Neural progenitor cell (in vitro differentiated cells): Measurements from ENCODE around the gene CCND2. TPM values are rescaled to one million over a fixed set of nuclear protein-coding genes. Genes with fewer than 3 reads are reported as not detected.

ENCODE experiments used
- DNase-seq: peaks from one replicate; pipeline ENCODE4 v3.0.0-alpha.2; 2016; ENCODE audit warnings: low spot score
- H2AFZ ChIP-seq: fragments of 200-600 bp; sonication (generic); replicated peaks from 2 replicates; pipeline ENCODE4 v1.6.1; 2016; ENCODE audit warnings: antibody characterized with exemption
- H3F3A ChIP-seq: fragments of 200-600 bp; sonication (generic); 2 replicates; pipeline ENCODE4 v1.6.1; 2016; ENCODE audit warnings: antibody characterized with exemption, low read depth
- H3K27ac ChIP-seq: fragments of 200-600 bp; sonication (generic); 2 replicates; pipeline ENCODE4 v1.5.1; 2016; ENCODE audit warnings: mild to moderate bottlenecking
- H3K27me3 ChIP-seq: fragments of 200-600 bp; sonication (generic); 2 replicates; pipeline ENCODE4 v1.6.1; 2016; ENCODE audit warnings: mild to moderate bottlenecking, moderate library complexity
- H3K36me3 ChIP-seq: fragments of 200-600 bp; sonication (generic); 2 replicates; pipeline ENCODE4 v1.5.1; 2016
- H3K4me1 ChIP-seq: fragments of 200-600 bp; sonication (generic); 2 replicates; pipeline ENCODE4 v1.6.1; 2016; ENCODE audit warnings: mixed run types
- H3K4me2 ChIP-seq: fragments of 200-600 bp; sonication (generic); 2 replicates; pipeline ENCODE4 v1.6.1; 2016
- H3K4me3 ChIP-seq: fragments of 200-600 bp; sonication (generic); 2 replicates; pipeline ENCODE4 v1.5.1; 2016
- H3K79me2 ChIP-seq: fragments of 200-600 bp; sonication (generic); 2 replicates; pipeline ENCODE4 v1.6.1; 2016; ENCODE audit warnings: low read depth
- H3K9ac ChIP-seq: fragments of 200-600 bp; sonication (generic); 2 replicates; pipeline ENCODE4 v1.6.1; 2016
- H3K9me3 ChIP-seq: fragments of 200-600 bp; sonication (generic); 2 replicates; pipeline ENCODE4 v1.5.1; 2016; ENCODE audit warnings: low read depth
- H4K20me1 ChIP-seq: fragments of 200-600 bp; sonication (generic); 2 replicates; pipeline ENCODE4 v1.6.1; 2016; ENCODE audit warnings: low read depth
- H3K27ac Mint-ChIP-seq: 3 replicates; pipeline ENCODE4 v1.8.0; 2021; ENCODE audit warnings: mixed read lengths
- H3K27me3 Mint-ChIP-seq: 2 replicates; pipeline ENCODE4 v1.8.0; 2022; ENCODE audit warnings: low read depth, mild to moderate bottlenecking, inconsistent platforms, moderate library complexity, mixed read lengths; ENCODE audit not compliant: insufficient read depth
- H3K36me3 Mint-ChIP-seq: 3 replicates; pipeline ENCODE4 v1.8.0; 2021; ENCODE audit warnings: mixed read lengths
- H3K4me1 Mint-ChIP-seq: 3 replicates; pipeline ENCODE4 v1.8.0; 2021; ENCODE audit warnings: mixed read lengths
- H3K4me3 Mint-ChIP-seq: 3 replicates; pipeline ENCODE4 v1.8.0; 2021; ENCODE audit warnings: mild to moderate bottlenecking, moderate library complexity, mixed read lengths
- H3K9me3 Mint-ChIP-seq: 3 replicates; pipeline ENCODE4 v1.8.0; 2020; ENCODE audit warnings: mixed read lengths
- EZH2 ChIP-seq: fragments of 200-600 bp; sonication (generic); IDR thresholded peaks from 2 replicates; pipeline ENCODE4 v1.6.1; 2017; ENCODE audit warnings: antibody characterized with exemption, mild to moderate bottlenecking, moderate library complexity
- EZH2phosphoT487 ChIP-seq: fragments of 200-600 bp; sonication (generic); IDR thresholded peaks from 2 replicates; pipeline ENCODE4 v1.6.1; 2017; ENCODE audit warnings: antibody characterized with exemption
- total RNA-seq: library from RNA; depleted of rRNA; stranded (reverse); fragments of >200 nt; gene quantifications from 2 replicates; pipeline ENCODE4 v1.2.3, GENCODE V29; 2015; ENCODE audit warnings: low replicate concordance
- TF ChIP-seq, protein P1 (sequence below): fragments of 200-600 bp; sonication (generic); IDR thresholded peaks from 2 replicates; pipeline ENCODE4 v1.5.1; 2017; ENCODE audit warnings: antibody characterized with exemption, mild to moderate bottlenecking

CCND2 gene
- total RNA-seq, 1 donor from 2014 or later, result 95.8 TPM

DNA sequence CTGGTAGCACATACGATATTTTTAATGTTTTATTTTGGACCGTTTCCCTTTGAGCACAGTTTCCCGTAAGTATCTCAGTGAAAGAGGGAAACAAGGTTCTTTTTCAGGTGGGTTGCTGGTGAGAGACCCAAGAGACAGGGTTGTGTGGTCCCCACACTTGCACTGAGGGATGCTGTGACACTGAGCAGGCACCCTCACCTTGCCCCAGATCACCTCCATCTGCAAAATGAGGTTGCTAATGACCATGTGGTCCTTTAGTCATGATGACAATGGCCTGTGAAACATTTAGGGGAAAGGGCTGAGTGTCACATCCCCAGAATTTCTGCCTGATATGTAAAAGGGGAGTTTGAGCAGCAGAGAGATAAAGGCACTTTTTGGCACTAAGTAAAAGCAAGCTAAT is 4.3 kb downstream of the CCND2 start:
- Histone ChIP-seq H3K9ac (no peak overlapping the region), H3K79me2 (peaks cover 51% of the 10 kb centered on the region), H3K4me1 (peaks cover 18% of the 10 kb centered on the region), H3K9me3 (no peaks in the 10 kb centered on the region), H3K27ac (no peak overlapping the region), H4K20me1 (peaks cover 71% of the 10 kb centered on the region), H2AFZ (no peak overlapping the region), H3K36me3 (peaks cover 7% of the 10 kb centered on the region), H3K27me3 (peaks cover 39% of the 10 kb centered on the region), H3K4me3 (no peak overlapping the region), H3F3A (peaks cover 11% of the 10 kb centered on the region), H3K4me2 (no peak overlapping the region)
- no peak for TF ChIP-seq EZH2phosphoT487
- TF ChIP-seq, protein P1, sequence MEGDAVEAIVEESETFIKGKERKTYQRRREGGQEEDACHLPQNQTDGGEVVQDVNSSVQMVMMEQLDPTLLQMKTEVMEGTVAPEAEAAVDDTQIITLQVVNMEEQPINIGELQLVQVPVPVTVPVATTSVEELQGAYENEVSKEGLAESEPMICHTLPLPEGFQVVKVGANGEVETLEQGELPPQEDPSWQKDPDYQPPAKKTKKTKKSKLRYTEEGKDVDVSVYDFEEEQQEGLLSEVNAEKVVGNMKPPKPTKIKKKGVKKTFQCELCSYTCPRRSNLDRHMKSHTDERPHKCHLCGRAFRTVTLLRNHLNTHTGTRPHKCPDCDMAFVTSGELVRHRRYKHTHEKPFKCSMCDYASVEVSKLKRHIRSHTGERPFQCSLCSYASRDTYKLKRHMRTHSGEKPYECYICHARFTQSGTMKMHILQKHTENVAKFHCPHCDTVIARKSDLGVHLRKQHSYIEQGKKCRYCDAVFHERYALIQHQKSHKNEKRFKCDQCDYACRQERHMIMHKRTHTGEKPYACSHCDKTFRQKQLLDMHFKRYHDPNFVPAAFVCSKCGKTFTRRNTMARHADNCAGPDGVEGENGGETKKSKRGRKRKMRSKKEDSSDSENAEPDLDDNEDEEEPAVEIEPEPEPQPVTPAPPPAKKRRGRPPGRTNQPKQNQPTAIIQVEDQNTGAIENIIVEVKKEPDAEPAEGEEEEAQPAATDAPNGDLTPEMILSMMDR, result no peak
- no peak overlapping the region for H3K27ac Mint-ChIP-seq
- H3K4me3 Mint-ChIP-seq, result peak overlapping the region; percentile 78
- H3K36me3 Mint-ChIP-seq, result peaks cover 54% of the 10 kb centered on the region
- H3K4me1 Mint-ChIP-seq, result peaks cover 68% of the 10 kb centered on the region
- no peak for DNase-seq
- no peaks in the 10 kb centered on the region for H3K9me3 Mint-ChIP-seq
- H3K27me3 Mint-ChIP-seq, result peaks cover 14% of the 10 kb centered on the region

DNA sequence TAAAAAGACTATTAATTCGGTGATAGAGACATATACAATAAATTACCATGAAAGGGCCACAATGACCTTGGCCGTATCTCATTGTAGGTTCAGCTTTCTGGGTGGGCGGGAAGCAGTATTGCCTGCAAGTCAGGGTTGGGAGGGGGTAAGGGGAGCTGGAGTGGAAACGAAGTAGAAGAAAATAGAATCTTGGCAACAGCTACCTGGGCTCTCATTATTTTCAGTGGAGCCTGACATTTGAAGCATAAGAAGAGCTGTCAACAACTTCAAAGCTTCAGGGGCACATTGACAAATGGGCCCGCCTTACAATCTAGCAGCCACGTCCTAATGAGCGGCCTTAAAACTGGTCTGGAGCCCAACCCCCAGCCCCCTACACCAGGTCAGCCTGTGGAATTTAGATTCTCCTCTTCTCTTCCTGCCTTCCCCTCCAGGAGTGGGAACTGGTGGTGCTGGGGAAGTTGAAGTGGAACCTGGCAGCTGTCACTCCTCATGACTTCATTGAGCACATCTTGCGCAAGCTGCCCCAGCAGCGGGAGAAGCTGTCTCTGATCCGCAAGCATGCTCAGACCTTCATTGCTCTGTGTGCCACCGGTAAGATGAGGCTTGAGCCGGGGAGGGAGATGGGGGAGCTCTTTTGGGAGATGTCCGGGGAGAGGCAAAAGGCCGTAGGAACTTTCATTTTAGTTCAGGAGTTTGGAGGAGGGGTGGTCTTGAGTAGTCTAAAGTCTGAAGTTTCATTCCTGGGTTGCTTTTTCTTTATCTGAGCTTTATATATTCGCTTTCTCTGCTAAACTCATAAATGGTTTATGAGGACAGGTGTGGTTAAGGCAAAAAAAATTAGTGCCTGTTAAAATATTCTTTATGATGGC is 5.0 kb downstream of the CCND2 start:
- no peak overlapping the region for H3K4me3 ChIP-seq
- H3F3A ChIP-seq, result peaks cover 5% of the 10 kb centered on the region
- peaks cover 51% of the 10 kb centered on the region for H3K79me2 ChIP-seq
- H3K36me3 Mint-ChIP-seq, result peaks cover 58% of the 10 kb centered on the region
- H3K4me1 ChIP-seq, result peaks cover 13% of the 10 kb centered on the region
- peaks cover 32% of the 10 kb centered on the region for H3K27me3 ChIP-seq
- no peak for TF ChIP-seq EZH2
- TF ChIP-seq, protein P1, result no peak
- TF ChIP-seq EZH2phosphoT487, result no peak
- no peak overlapping the region for H3K4me2 ChIP-seq
- H3K27ac ChIP-seq, result no peak overlapping the region
- H3K9me3 ChIP-seq, result no peaks in the 10 kb centered on the region
- DNase-seq, result no peak
- no peak overlapping the region for H3K9ac ChIP-seq
- H3K27ac Mint-ChIP-seq, result no peak overlapping the region
- H3K4me1 Mint-ChIP-seq, result peaks cover 65% of the 10 kb centered on the region
- peaks cover 14% of the 10 kb centered on the region for H3K27me3 Mint-ChIP-seq
- no peaks in the 10 kb centered on the region for H3K9me3 Mint-ChIP-seq
- H3K4me3 Mint-ChIP-seq, result peak overlapping the region; percentile 78
- no peak overlapping the region for H2AFZ ChIP-seq
- peaks cover 78% of the 10 kb centered on the region for H4K20me1 ChIP-seq
- H3K36me3 ChIP-seq, result peaks cover 7% of the 10 kb centered on the region

DNA sequence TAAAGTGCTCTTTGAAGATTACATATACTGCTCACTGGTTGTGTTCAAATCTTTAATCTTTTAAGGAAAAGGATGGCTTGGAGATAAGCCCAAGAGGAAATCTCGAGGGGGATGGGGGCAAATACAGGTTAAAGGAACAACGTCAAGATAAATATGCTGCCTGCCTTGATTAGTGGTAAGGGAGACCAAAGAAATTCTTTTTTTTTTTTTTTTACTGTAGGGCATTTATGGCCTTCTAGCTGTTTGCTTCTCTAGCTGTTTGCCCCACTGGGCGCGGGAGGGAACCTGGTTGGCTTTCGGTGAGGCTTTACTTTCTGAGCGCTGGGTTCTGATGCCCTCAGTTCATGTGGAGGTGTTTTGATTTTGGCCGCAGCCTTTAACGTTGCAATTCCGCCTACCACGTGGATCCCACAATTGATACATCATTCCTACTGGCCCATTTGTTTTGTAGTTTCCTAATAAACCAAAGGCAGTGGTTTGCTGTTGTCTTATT is 5.7 kb downstream of the CCND2 start:
- peaks cover 5% of the 10 kb centered on the region for H3F3A ChIP-seq
- peaks cover 85% of the 10 kb centered on the region for H4K20me1 ChIP-seq
- peaks cover 47% of the 10 kb centered on the region for H3K79me2 ChIP-seq
- peaks cover 14% of the 10 kb centered on the region for H3K27me3 Mint-ChIP-seq
- H3K27me3 ChIP-seq, result peaks cover 25% of the 10 kb centered on the region
- no peak overlapping the region for H3K27ac ChIP-seq
- H3K9me3 ChIP-seq, result no peaks in the 10 kb centered on the region
- peaks cover 71% of the 10 kb centered on the region for H3K4me1 Mint-ChIP-seq
- no peak overlapping the region for H3K9ac ChIP-seq
- TF ChIP-seq, protein P1, result no peak
- TF ChIP-seq EZH2phosphoT487, result no peak
- no peak for TF ChIP-seq EZH2
- peaks cover 64% of the 10 kb centered on the region for H3K36me3 Mint-ChIP-seq
- H3K36me3 ChIP-seq, result peaks cover 7% of the 10 kb centered on the region
- no peak for DNase-seq
- no peak overlapping the region for H3K27ac Mint-ChIP-seq
- H3K4me1 ChIP-seq, result peaks cover 13% of the 10 kb centered on the region
- H2AFZ ChIP-seq, result no peak overlapping the region
- H3K4me3 Mint-ChIP-seq, result peak overlapping the region; percentile 78
- H3K4me2 ChIP-seq, result no peak overlapping the region
- H3K4me3 ChIP-seq, result no peak overlapping the region
- H3K9me3 Mint-ChIP-seq, result no peaks in the 10 kb centered on the region
